ENCODE data around the gene XKR7. TPM values are rescaled to one million over a fixed set of nuclear protein-coding genes. Genes with fewer than 3 reads are reported as not detected.
"Not testable (repeated sequence)": the region's sequence is repeated elsewhere in the genome, so short reads cannot be mapped to it uniquely, and the experiment has no call there.

XKR7 gene, protein sequence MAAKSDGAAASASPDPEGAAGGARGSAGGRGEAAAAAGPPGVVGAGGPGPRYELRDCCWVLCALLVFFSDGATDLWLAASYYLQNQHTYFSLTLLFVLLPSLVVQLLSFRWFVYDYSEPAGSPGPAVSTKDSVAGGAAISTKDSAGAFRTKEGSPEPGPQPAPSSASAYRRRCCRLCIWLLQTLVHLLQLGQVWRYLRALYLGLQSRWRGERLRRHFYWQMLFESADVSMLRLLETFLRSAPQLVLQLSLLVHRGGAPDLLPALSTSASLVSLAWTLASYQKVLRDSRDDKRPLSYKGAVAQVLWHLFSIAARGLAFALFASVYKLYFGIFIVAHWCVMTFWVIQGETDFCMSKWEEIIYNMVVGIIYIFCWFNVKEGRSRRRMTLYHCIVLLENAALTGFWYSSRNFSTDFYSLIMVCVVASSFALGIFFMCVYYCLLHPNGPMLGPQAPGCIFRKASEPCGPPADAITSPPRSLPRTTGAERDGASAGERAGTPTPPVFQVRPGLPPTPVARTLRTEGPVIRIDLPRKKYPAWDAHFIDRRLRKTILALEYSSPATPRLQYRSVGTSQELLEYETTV
- polyA plus RNA-seq (2012; ENCODE audit: low read depth, missing spikeins) = not detected

DNA sequence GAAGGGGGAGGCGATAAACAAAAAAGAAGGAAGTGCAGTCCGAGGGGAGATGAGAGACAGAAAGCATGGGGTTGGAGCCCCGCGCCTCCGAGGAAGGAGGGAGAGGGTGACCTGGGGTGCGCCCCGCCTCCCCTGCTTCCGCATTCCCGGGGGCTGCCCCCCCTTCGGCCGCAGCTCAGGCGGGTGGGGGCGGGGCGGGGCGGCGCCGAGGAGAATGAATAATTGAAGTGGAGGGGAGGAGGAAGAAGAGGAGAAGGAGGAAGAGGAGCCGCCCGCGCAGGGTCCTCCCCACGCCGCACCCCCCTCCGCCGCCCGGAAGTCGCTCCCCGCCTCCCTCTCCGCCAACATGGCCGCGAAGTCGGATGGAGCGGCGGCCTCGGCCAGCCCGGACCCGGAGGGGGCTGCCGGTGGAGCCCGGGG, at the start of gene XKR7:
XKR7 (plus strand) TSS at position 322 of the 420 bp plus-strand sequence; CDS start at position 347, 25 bp downstream.
- no peak for FAIRE-seq

DNA sequence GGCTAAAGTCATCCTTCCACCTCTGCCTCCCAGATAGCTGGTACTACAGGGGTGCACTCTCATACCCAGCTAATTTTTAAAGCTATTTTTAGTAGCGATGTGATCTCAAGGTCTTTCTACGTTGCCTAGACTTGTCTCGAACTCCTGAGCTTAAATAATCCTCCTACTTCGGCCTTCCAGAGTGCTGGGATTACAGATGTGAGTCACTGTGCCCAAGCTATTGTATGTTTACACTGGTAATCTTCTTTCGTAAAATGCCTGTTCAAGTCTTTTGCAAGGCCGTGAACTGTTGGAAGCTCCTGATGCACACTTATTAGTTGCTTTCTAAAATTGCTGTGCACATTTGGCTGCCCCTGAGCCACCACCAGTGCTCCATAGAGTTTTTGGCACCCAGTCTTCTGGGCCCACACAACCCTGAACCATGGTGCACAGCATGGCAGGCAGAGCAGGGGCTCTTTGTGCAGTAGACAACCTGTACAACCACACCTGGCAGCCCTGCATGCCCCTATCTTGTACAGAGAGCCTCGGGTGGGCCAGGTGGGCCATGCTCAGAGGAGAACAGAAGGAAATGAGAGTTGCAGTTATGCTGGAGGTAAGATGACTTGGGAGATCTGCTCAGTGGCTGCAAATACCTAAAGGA, 49.4 kb upstream of the XKR7 start:
- no peak for TF ChIP-seq POLR2A (IDR thresholded peaks at IDR 0.05; ENCODE audit: low read depth, low read length)
- TF ChIP-seq POU2F2 (IDR thresholded peaks at IDR 0.05; ENCODE audit: low read depth, low read length) = no peak
- TF ChIP-seq POLR2AphosphoS5 (IDR thresholded peaks at IDR 0.05; ENCODE audit: low read depth, low read length) = no peak
- TF ChIP-seq SPI1 (IDR thresholded peaks at IDR 0.05; ENCODE audit: low read depth, low read length) = no peak
- TF ChIP-seq PAX5 (IDR thresholded peaks at IDR 0.05; ENCODE audit: insufficient read depth, low read length, severe bottlenecking) = no peak
- TF ChIP-seq TAF1 (IDR thresholded peaks at IDR 0.05; ENCODE audit: low read depth, low read length) = no peak
- DNase-seq (ENCODE audit: insufficient read length, low spot score) (no peak), FAIRE-seq (no peak)

More for the DNA sequence above, at the start of gene XKR7:
- no peak for TF ChIP-seq TAF1 (IDR thresholded peaks at IDR 0.05; ENCODE audit: low read depth, low read length)
- no peak for TF ChIP-seq POLR2A (IDR thresholded peaks at IDR 0.05; ENCODE audit: low read depth, low read length)
- peak; percentile 20; the same call in 1 of the 2 replicates for TF ChIP-seq SPI1 (IDR thresholded peaks at IDR 0.05; ENCODE audit: low read depth, low read length)
- TF ChIP-seq POLR2AphosphoS5 (IDR thresholded peaks at IDR 0.05; ENCODE audit: low read depth, low read length) = no peak
- TF ChIP-seq POU2F2 (IDR thresholded peaks at IDR 0.05; ENCODE audit: low read depth, low read length) = no peak
- TF ChIP-seq PAX5 (IDR thresholded peaks at IDR 0.05; ENCODE audit: insufficient read depth, low read length, severe bottlenecking) = no peak
- peak; percentile 39 for DNase-seq (ENCODE audit: insufficient read length, low spot score)

DNA sequence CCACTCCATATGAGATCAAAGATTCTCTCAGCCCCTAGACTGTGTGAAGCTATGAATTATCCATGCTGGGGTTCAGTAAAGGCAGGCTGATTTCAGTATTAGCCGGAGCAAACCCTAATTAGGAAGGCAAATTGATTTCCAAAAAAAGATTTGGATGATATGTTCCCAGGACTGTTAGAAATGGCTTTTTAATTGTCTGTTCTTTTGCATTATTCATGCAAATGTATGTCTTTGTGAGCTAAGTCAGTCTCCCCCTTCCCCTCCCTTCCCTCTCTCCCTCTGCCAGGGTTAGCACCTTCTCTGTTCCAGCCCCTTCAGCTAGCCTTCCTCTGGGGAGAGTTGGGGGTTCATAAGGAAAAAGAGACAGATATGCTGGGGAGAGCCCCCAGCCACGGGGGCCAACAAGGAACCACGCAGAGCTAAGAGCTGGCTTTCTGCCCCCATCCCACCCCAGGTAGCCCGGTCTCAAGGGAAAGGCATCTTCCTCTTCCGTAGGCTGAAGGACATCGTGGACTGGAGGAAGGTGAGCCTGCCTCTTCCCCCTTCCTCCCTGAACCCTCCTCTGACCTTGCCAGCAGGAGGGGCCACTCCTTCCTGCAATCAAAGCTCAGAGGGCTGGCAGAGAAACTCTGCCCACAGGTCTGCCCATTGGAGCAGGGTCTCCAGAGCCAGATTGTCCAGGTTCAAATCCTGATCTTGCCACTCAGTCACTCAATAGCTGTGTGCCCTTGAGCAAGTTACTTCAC, 48.4 kb upstream of the XKR7 start:
- no peak for TF ChIP-seq PAX5 (IDR thresholded peaks at IDR 0.05; ENCODE audit: insufficient read depth, low read length, severe bottlenecking)
- no peak for TF ChIP-seq POLR2A (IDR thresholded peaks at IDR 0.05; ENCODE audit: low read depth, low read length)
- TF ChIP-seq POU2F2 (IDR thresholded peaks at IDR 0.05; ENCODE audit: low read depth, low read length) = no peak
- TF ChIP-seq SPI1 (IDR thresholded peaks at IDR 0.05; ENCODE audit: low read depth, low read length) = no peak
- no peak for TF ChIP-seq TAF1 (IDR thresholded peaks at IDR 0.05; ENCODE audit: low read depth, low read length)
- TF ChIP-seq POLR2AphosphoS5 (IDR thresholded peaks at IDR 0.05; ENCODE audit: low read depth, low read length) = no peak
- FAIRE-seq = no peak
- no peak for DNase-seq (ENCODE audit: insufficient read length, low spot score)

DNA sequence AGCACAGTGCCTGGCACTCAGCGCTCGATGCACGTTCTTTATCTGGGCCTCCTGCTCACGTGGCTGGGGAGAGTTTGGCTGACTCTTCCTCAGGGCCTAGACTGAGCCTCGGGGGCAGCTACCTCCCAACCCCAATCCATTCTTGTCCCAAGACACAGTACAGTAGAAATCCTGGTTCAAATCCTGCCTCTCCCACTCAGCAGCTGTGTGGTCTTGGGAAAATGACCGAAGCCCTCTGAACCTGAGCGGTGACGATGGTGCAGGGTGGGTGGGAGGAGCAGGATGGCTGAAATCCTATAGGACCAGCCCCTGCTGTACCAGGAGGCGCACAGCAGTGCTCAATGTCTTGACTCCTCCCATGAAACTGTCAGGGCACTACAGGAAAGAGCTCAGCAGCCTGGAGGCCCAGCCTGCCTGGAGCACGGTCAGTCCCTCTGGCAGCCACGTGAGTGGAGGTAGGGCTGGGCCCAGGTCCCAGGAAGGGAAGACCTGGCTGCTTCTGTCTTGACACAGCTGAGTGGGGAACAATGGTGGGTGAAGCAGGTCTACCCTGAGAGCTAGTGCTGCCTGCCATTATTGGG, 47.6 kb upstream of the XKR7 start:
- no peak for FAIRE-seq
- no peak for TF ChIP-seq POLR2AphosphoS5 (IDR thresholded peaks at IDR 0.05; ENCODE audit: low read depth, low read length)
- no peak for TF ChIP-seq TAF1 (IDR thresholded peaks at IDR 0.05; ENCODE audit: low read depth, low read length)
- TF ChIP-seq PAX5 (IDR thresholded peaks at IDR 0.05; ENCODE audit: insufficient read depth, low read length, severe bottlenecking) = no peak
- TF ChIP-seq POU2F2 (IDR thresholded peaks at IDR 0.05; ENCODE audit: low read depth, low read length) = no peak
- TF ChIP-seq POLR2A (IDR thresholded peaks at IDR 0.05; ENCODE audit: low read depth, low read length) = no peak
- TF ChIP-seq SPI1 (IDR thresholded peaks at IDR 0.05; ENCODE audit: low read depth, low read length) = no peak
- DNase-seq (ENCODE audit: insufficient read length, low spot score) = no peak

DNA sequence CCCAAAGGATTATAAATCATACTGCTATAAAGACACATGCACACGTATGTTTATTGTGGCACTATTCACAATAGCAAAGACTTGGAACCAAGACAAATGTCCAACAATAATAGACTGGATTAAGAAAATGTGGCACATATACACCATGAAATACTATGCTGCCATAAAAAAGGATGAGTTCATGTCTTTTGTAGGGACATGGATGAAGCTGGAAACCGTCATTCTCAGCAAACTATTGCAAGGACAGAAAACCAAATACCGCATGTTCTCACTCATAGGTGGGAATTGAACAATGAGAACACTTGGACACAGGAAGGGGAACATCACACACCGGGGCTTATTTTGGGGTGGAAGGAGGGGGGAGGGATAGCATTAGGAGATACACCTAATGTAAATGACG, 46.5 kb upstream of the XKR7 start:
- DNase-seq (ENCODE audit: insufficient read length, low spot score); FAIRE-seq: not testable (repeated sequence)

DNA sequence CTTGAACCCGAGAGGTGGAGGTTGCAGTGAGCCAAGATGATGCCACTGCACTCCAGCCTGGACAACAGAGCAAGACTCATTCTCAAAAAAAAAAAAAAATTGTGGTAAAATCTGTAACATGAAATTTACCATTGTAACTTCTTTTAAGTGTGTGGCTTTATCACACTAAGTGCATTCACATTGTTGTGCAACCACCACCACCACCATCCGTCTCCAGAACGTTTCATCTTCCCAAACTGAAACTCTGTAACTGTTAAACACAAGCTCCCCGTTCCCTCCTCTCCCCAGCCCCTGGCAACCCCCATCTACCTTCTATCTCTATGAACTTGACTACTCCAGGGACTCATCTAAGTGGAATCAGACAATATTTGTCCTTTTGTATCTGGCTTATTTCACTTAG, 45.8 kb upstream of the XKR7 start:
- no peak for FAIRE-seq
- no peak for DNase-seq (ENCODE audit: insufficient read length, low spot score)
- TF ChIP-seq POLR2AphosphoS5 (IDR thresholded peaks at IDR 0.05; ENCODE audit: low read depth, low read length) (no peak), SPI1 (IDR thresholded peaks at IDR 0.05; ENCODE audit: low read depth, low read length) (no peak)

DNA sequence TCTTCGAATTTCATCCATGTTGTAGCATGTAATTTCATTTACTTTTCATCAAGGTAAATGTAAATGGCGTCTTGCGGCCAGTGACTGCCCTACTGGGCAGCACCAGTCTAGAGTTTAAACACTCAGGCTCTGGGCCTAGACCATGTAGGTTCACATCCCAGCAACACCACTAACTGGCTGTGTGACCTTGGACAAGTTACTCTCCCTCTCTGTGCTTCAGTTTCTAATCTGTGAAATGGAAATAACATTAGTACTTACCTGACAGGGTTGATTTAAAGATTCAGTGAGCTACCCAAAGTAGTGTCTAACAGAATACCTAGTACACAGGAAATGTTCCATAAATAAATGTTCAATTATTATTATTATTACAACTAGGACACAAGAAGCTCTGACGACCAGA, 45.4 kb upstream of the XKR7 start:
- DNase-seq (ENCODE audit: insufficient read length, low spot score) (no peak), FAIRE-seq (no peak)
- TF ChIP-seq PAX5 (IDR thresholded peaks at IDR 0.05; ENCODE audit: insufficient read depth, low read length, severe bottlenecking) = no peak
- TF ChIP-seq POU2F2 (IDR thresholded peaks at IDR 0.05; ENCODE audit: low read depth, low read length) = no peak
- no peak for TF ChIP-seq POLR2A (IDR thresholded peaks at IDR 0.05; ENCODE audit: low read depth, low read length)
- TF ChIP-seq TAF1 (IDR thresholded peaks at IDR 0.05; ENCODE audit: low read depth, low read length) = no peak
- no peak for TF ChIP-seq SPI1 (IDR thresholded peaks at IDR 0.05; ENCODE audit: low read depth, low read length)
- no peak for TF ChIP-seq POLR2AphosphoS5 (IDR thresholded peaks at IDR 0.05; ENCODE audit: low read depth, low read length)

DNA sequence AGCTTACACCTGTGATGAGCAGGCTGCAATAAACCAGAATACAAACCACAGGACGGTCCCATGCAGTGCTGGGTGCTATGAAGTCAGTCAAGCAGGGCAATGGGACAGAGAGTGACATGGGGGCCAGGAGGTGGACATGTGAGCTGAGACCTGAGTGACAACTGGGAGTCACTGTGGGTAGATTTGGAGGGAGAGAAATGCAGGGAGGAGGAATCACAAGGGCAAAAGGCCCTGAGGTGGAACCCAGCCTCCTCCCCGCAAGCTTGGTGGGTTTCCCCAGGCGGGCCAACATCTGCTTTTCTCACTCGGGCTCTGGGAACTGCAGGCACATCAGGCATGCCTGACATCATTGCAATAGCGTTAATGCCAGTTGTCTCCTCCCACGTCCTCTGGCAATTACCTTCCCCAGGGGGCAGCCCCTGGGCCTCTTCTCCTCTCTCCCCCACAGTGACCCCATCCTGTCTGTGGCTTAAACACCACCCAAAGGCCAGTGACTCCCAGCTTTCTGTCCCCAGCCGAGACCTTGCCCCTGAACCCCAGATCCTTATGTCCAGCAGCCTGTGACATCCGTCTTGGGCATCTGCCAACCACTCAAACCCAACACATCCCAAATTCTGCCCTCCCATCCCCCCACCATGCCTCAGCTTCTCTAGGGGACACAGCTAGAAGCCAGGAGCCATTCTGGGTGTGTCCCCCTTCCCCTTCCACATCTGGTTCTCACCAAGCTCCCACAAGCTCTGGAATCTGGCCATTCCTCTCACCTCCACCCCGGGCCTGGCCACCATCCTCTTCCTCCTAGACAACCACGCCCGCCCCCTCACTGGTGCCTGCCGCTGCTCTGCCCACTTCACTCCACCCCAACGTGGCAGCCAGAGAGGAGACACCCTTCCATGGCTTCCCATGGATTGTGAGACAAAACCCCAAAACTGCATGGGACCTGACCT, 44.3 kb upstream of the XKR7 start:
- DNase-seq (ENCODE audit: insufficient read length, low spot score) (peak; percentile 25), FAIRE-seq (peak; percentile 35)
- TF ChIP-seq PAX5 (IDR thresholded peaks at IDR 0.05; ENCODE audit: insufficient read depth, low read length, severe bottlenecking) (peak; percentile 42), POU2F2 (IDR thresholded peaks at IDR 0.05; ENCODE audit: low read depth, low read length) (no peak)

Measured in GM12891 (cell line).